Naive thymus-derived CD4-positive, alpha-beta T cell (primary cell): ENCODE measurements around the gene ACOT8. TPM values are rescaled to one million over a fixed set of nuclear protein-coding genes. Genes with fewer than 3 reads are reported as not detected.
A peak's percentile ranks its signal among the peaks of the same experiment; 100 is the strongest.

Experiments
- ATAC-seq: fragments of 150-1000 bp; cut with Tn5 transposase; 2 replicates; pipeline ENCODE4 v1.10.0; 2021; ENCODE audit warnings: mild to moderate bottlenecking, moderate library complexity
- CTCF ChIA-PET: fragments of 350-600 bp; sonication (Branson Sonifier 250); formaldehyde crosslinking; loops from one replicate; lab custom pipeline; 2021; ENCODE audit warnings: antibody characterized with exemption; lab: Charles Lee
- POLR2A ChIA-PET: fragments of 350-600 bp; sonication (Branson Sonifier 250); formaldehyde crosslinking; loops from one replicate; lab custom pipeline; 2021; ENCODE audit warnings: antibody characterized with exemption, inconsistent platforms; lab: Charles Lee
- DNase-seq, 9 donors: peaks; one replicate each; pipeline versions ENCODE4 v3.0.0 to v3.0.0-alpha.2; 2020 to 2022; ENCODE audit warnings: mixed read lengths in 1 of 9
- H3K27ac ChIP-seq: one replicate; pipeline ENCODE4 v1.7.0; 2013; ENCODE audit warnings: mild to moderate bottlenecking, low read depth, low read length, moderate library complexity
- H3K27me3 ChIP-seq, 2 donors: one replicate each; pipeline ENCODE4 v1.7.0; 2013; ENCODE audit warnings: low read length in 2 of 2, mild to moderate bottlenecking in 2 of 2, moderate library complexity in 2 of 2; ENCODE audit not compliant: control insufficient read depth in 2 of 2, insufficient read depth in 2 of 2
- H3K36me3 ChIP-seq, 3 experiments: 1 replicate in 2 of 3; 2 replicates in 1 of 3; pipeline ENCODE4 v1.7.0; 2013; ENCODE audit warnings: low read length in 3 of 3, mild to moderate bottlenecking in 3 of 3, moderate library complexity in 1 of 3; ENCODE audit not compliant: insufficient read depth in 3 of 3, control insufficient read depth in 2 of 3
- H3K4me1 ChIP-seq, 2 donors: one replicate each; pipeline ENCODE4 v1.7.0; 2013; ENCODE audit warnings: low read length in 2 of 2, mild to moderate bottlenecking in 2 of 2, moderate library complexity in 1 of 2; ENCODE audit not compliant: control insufficient read depth in 2 of 2, insufficient read depth in 2 of 2
- H3K4me3 ChIP-seq: 2 replicates; pipeline ENCODE4 v1.7.0; 2013; ENCODE audit warnings: mild to moderate bottlenecking, low read length
- H3K9me3 ChIP-seq, 3 experiments: 1 replicate in 2 of 3; 2 replicates in 1 of 3; pipeline ENCODE4 v1.7.0; 2013; ENCODE audit warnings: low read length in 3 of 3; ENCODE audit not compliant: control insufficient read depth in 2 of 3
- H3K27ac Mint-ChIP-seq, 9 donors: one replicate each; pipeline ENCODE4 v1.8.0; 2020 to 2022; ENCODE audit warnings: mixed read lengths in 9 of 9, mild to moderate bottlenecking in 8 of 9, moderate library complexity in 5 of 9, inconsistent platforms in 2 of 9
- H3K27me3 Mint-ChIP-seq, 5 donors: one replicate each; pipeline ENCODE4 v1.8.0; 2021 to 2022; ENCODE audit warnings: mixed read lengths in 5 of 5, mild to moderate bottlenecking in 1 of 5
- H3K36me3 Mint-ChIP-seq, 5 donors: one replicate each; pipeline ENCODE4 v1.8.0; 2020 to 2022; ENCODE audit warnings: mixed read lengths in 5 of 5, mild to moderate bottlenecking in 3 of 5, inconsistent platforms in 1 of 5
- H3K4me1 Mint-ChIP-seq, 7 donors: one replicate each; pipeline ENCODE4 v1.8.0; 2020 to 2022; ENCODE audit warnings: mixed read lengths in 7 of 7, mild to moderate bottlenecking in 3 of 7, inconsistent platforms in 1 of 7
- H3K4me3 Mint-ChIP-seq, 10 donors: one replicate each; pipeline ENCODE4 v1.8.0; 2020 to 2022; ENCODE audit warnings: mild to moderate bottlenecking in 10 of 10, mixed read lengths in 10 of 10, moderate library complexity in 6 of 10, inconsistent platforms in 2 of 10
- H3K9me3 Mint-ChIP-seq, 11 donors: one replicate each; pipeline ENCODE4 v1.8.0; 2020 to 2022; ENCODE audit warnings: mixed read lengths in 11 of 11, mild to moderate bottlenecking in 4 of 11, inconsistent platforms in 1 of 11, moderate library complexity in 1 of 11
- intact Hi-C, 2 donors: fragments of 100-400 bp; cut with micrococcal nuclease; formaldehyde crosslinking; loops; one replicate each; pipeline ENCODE4 v1.15.1; 2023
- polyA plus RNA-seq, 2 donors: library from polyadenylated mRNA; unstranded; fragments of 300-500 nt; fragmentation: Illumina TruSeq; gene quantifications; one replicate each; pipeline ENCODE4 v1.2.3, GENCODE V29; 2021
- total RNA-seq, 6 experiments: library from RNA in 5 of 6; stranded (reverse) in 5 of 6; gene quantifications; 1 replicate in 5 of 6; 2 replicates in 1 of 6; pipeline ENCODE4 v1.2.3 and lab custom pipeline; 2021 to 2026

ACOT8 gene
- total and polyA plus RNA-seq, 7 experiments from 2014 or later, result 20.5 to 38.7 (median 33.8) TPM

DNA sequence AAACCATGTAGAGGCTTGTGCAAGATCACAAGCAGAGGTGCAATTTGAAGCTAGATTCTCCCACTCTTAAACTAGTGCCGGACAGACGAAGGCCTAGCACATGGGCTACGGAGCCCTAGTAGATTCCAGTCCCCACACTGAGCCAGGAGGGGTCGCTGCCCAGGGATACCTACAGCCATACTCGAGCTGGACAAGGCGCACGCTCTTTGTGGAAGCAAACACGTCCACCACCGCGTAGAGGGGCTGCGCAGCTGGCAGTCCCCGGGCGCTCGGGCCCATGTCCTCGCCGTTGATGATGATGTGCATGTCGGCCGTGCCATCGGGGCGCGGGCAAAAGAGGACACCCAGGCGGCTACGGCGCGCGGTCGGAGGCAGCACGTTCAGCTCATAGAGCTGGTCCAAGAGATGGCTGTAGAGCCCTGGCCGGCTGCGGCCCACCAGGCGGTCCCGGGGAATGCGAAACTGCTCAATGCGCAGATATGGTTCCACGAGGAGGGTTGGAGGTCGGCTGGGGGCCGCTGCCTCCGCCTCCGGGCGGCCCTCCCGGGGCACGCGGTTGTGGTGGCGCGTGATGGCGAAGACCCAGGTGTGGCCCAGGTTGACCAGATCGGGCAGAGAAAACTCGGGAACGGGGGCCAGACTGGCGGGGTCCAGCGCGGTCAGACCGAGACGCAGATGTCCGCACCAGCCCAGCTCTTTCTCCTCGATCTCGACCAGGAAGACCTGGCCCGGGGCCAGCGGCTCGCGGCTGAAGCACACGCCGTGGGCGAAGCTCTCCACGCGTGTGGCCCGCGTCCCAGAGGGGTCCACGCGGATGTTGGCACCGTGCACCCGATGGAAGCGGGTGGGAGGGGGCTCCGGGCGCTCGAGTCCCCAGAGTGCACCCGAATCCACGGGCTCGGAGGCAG lies 33.1 kb upstream of the ACOT8 start:
- Mint-ChIP-seq H3K27ac (peak overlapping the region; percentile 23 to 94 (median 90)), H3K4me3 (peak overlapping the region; percentile 88 to 95 (median 93)), H3K4me1 (peaks cover 17 to 37% (median 28%) of the 10 kb centered on the region in 7 donors), H3K9me3 (no peaks in the 10 kb centered on the region), H3K36me3 (peaks cover 0 to 11% (median 6%) of the 10 kb centered on the region in 5 donors), H3K27me3 (no peaks in the 10 kb centered on the region)
- peak overlapping the region; percentile 76 for H3K27ac ChIP-seq
- DNase-seq, result peak; percentile 23 to 46 (median 43)
- H3K27me3 ChIP-seq, result no peaks in the 10 kb centered on the region
- H3K36me3 ChIP-seq, result peaks cover 0 to 33% (median 4%) of the 10 kb centered on the region in 3 experiments
- H3K4me3 ChIP-seq, result peak overlapping the region; percentile 96
- intact Hi-C loops, result loop anchor here (1.0 to 5.0 kb wide), 4 partner anchors 72 to 99 kb away; partner anchors contain the start of genes DNTTIP1 (in 1 of the 2), WFDC3 (in 1 of the 2) and ZNF335 (in 1 of the 2)
- ChIA-PET CTCF (interaction anchor here (0.6 to 2.3 kb wide), 5 partner anchors 9 to 81 kb away, joined by 3 to 9 read pairs (median 4); partner anchors contain the start of gene ZSWIM1), POLR2A (interaction anchor here (0.9 to 4.7 kb wide), 13 partner anchors 9 to 474 kb away, joined by 3 to 65 read pairs (median 4); partner anchors contain the start of genes ACOT8, PCIF1, ZNF335 and ZSWIM1)
- peaks cover 22 to 26% of the 10 kb centered on the region in 2 donors for H3K4me1 ChIP-seq
- H3K9me3 ChIP-seq, result no peaks in the 10 kb centered on the region
- peak; percentile 65 for ATAC-seq

DNA sequence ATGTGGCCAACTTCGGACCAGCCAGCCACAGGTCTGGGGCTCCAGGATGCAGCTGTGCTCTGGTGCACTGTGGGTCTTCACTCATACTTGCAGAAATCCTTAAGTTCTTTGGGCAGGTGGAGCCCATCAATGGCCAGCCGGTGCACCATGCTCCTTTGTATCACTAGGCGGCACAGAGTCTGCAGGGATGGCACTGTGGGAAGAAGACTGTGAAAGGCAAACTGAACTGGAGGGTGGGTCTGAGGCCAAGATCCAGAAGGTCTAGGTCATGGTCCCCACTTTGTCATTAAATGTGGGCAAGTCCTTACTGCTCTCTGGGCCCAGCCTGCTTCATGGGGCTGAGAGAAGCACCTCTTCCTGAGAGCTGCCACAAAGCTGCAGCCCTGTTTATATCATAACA lies 31.5 kb upstream of the ACOT8 start:
- Mint-ChIP-seq H3K27ac (peak overlapping the region in 1 of 9 donors; percentile 63), H3K4me1 (peaks cover 16 to 37% (median 35%) of the 10 kb centered on the region in 7 donors), H3K4me3 (peak overlapping the region in 1 of 10 donors; percentile 45), H3K36me3 (peaks cover 0 to 9% (median 4%) of the 10 kb centered on the region in 5 donors), H3K9me3 (peaks cover 0 to 1% (median 0%) of the 10 kb centered on the region in 11 donors), H3K27me3 (no peaks in the 10 kb centered on the region)
- Histone ChIP-seq H3K27ac (no peak overlapping the region), H3K27me3 (no peaks in the 10 kb centered on the region), H3K4me3 (no peak overlapping the region), H3K9me3 (no peaks in the 10 kb centered on the region), H3K36me3 (peaks cover 0 to 29% (median 0%) of the 10 kb centered on the region in 3 experiments), H3K4me1 (peaks cover 22 to 28% of the 10 kb centered on the region in 2 donors)
- no peak for DNase-seq
- no peak for ATAC-seq
- ChIA-PET CTCF (interaction anchor here (0.8 to 1.3 kb wide), 2 partner anchors 38 to 39 kb away, joined by 3 to 6 read pairs; no protein-coding TSS in a partner anchor), POLR2A (interaction anchor here (4.3 to 4.6 kb wide), 2 partner anchors 7 to 45 kb away, joined by 64 to 65 read pairs; partner anchors contain the start of genes PCIF1 and ZSWIM1)
- intact Hi-C loops, result no loop called here

DNA sequence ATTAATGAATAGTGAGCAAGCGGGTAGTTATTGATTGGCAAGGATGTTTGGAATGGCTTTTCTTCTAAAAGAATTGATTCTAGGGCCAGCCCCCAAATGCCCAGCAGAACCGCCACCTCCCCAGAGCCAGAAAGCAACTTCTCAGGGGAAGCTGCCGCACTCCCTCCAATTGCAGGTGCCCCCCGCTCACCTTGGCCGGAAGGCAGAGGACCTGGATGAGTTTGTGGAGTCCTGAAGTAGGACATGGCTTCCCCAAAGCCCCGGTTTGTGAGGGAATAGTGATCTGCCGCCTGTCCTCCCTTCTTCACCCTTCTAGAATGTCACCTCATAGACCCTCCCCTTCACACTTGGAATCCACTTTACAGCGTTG lies 30.1 kb upstream of the ACOT8 start, which contains the start of gene SPATA25:
TSS of gene SPATA25 (minus strand) at position 277 of the 370 bp plus-strand sequence. CDS start at position 245, 32 bp downstream.
- Histone ChIP-seq H3K4me1 (peaks cover 14 to 18% of the 10 kb centered on the region in 2 donors), H3K27ac (no peak within 1 kb of the TSS), H3K27me3 (no peaks in the 10 kb centered on the region), H3K36me3 (peaks cover 0 to 40% (median 10%) of the 10 kb centered on the region in 3 experiments), H3K9me3 (no peaks in the 10 kb centered on the region), H3K4me3 (no peak within 1 kb of the TSS)
- no peak for DNase-seq
- Mint-ChIP-seq H3K27ac (peak within 1 kb of the TSS in 3 of 9 donors; percentile 33 to 59 (median 40)), H3K4me3 (peak within 1 kb of the TSS in 1 of 10 donors; percentile 45), H3K36me3 (peaks cover 0 to 15% (median 10%) of the 10 kb centered on the region in 5 donors), H3K9me3 (peaks cover 0 to 1% (median 0%) of the 10 kb centered on the region in 11 donors), H3K4me1 (peaks cover 21 to 41% (median 38%) of the 10 kb centered on the region in 7 donors), H3K27me3 (no peaks in the 10 kb centered on the region)
- ATAC-seq, result no peak
- CTCF ChIA-PET, result no interaction called here
- intact Hi-C loops, result no loop called here
- POLR2A ChIA-PET, result interaction anchor here (0.8 kb wide), 1 partner anchor 47 kb away, joined by 3 read pairs; the partner anchor contains the start of gene PCIF1

DNA sequence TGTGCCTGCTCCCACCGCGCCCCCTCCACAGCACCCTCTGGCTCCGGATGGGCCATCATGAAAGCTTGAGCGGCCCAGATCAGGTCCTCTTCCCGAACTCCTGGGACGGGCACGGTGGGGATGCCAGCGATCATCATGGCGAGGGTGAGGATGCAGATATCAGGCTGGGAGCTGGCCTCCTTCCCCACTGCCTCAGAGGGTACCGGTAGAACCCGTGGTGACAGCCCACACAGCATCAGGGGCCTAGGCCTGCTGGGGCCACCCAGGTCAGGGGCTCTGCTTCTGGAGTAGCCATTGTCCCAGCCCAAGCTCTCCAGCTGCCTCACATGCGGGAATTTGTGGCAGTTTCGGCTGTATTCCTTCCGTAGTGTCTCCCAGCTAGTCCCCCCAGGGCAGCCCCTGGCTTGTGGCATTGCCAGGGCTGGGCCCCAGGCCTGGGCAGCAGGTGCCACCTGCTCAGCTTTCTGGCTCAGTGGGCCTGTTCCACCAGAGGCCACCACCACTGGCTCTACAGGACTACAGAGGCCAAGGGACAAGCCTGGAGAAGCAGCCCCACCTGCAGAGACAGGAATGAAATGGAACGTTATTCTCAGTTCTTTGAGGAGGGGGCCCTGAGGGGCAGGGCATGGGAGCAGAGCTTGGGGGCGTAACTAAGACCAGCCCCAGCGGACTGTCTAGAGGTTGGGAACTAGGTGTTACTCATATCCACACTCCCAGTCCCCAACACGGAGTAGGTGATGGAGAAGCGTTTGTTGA lies 29.6 kb upstream of the ACOT8 start:
- Mint-ChIP-seq H3K27me3 (no peaks in the 10 kb centered on the region), H3K9me3 (peaks cover 0 to 1% (median 0%) of the 10 kb centered on the region in 11 donors), H3K4me3 (no peak overlapping the region), H3K4me1 (peaks cover 22 to 40% (median 38%) of the 10 kb centered on the region in 7 donors), H3K27ac (peak overlapping the region in 1 of 9 donors; percentile 59), H3K36me3 (peaks cover 0 to 16% (median 10%) of the 10 kb centered on the region in 5 donors)
- H3K4me3 ChIP-seq, result no peak overlapping the region
- CTCF ChIA-PET, result interaction anchor here (0.8 kb wide), 1 partner anchor 48 kb away, joined by 4 read pairs; the partner anchor contains the start of gene PCIF1
- H3K9me3 ChIP-seq, result no peaks in the 10 kb centered on the region
- peaks cover 0 to 40% (median 11%) of the 10 kb centered on the region in 3 experiments for H3K36me3 ChIP-seq
- H3K27me3 ChIP-seq, result no peaks in the 10 kb centered on the region
- intact Hi-C loops, result no loop called here
- POLR2A ChIA-PET, result interaction anchor here (0.8 to 1.2 kb wide), 2 partner anchors 29 to 47 kb away, joined by 3 read pairs; partner anchors contain the start of gene PCIF1
- H3K4me1 ChIP-seq, result peaks cover 13% of the 10 kb centered on the region in 2 donors
- no peak overlapping the region for H3K27ac ChIP-seq
- ATAC-seq (no peak), DNase-seq (no peak)

DNA sequence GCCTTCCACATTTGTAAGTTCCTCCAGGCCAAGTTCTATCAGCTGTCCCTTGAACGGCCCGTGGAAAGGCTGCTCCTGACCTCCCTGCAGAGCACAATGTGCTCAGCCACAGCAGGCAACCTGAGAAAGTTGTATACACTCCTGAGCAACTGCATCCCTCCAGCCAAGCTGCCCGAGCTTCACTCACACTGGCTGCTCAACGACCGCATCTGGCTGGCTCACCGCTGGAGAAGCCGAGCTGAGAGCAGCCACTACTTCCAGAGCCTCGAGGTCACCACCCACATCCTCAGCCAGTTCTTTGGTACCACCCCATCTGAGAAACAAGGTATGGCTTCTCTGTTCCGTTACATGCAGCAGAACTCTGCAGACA lies 25.9 kb upstream of the ACOT8 start:
- Histone ChIP-seq H3K27ac (no peak overlapping the region), H3K4me3 (no peak overlapping the region), H3K27me3 (no peaks in the 10 kb centered on the region), H3K4me1 (peaks cover 9 to 18% of the 10 kb centered on the region in 2 donors), H3K36me3 (peaks cover 0 to 40% (median 15%) of the 10 kb centered on the region in 3 experiments), H3K9me3 (no peaks in the 10 kb centered on the region)
- H3K36me3 Mint-ChIP-seq, result peaks cover 0 to 20% (median 10%) of the 10 kb centered on the region in 5 donors
- H3K27ac Mint-ChIP-seq, result peak overlapping the region in 7 of 9 donors; percentile 38 to 77 (median 55)
- peak overlapping the region in 9 of 10 donors; percentile 32 to 90 (median 41) for H3K4me3 Mint-ChIP-seq
- intact Hi-C loops, result no loop called here
- POLR2A ChIA-PET, result interaction anchor here (0.5 to 6.0 kb wide), 7 partner anchors 8 to 479 kb away, joined by 3 to 64 read pairs (median 13); partner anchors contain the start of genes ACOT8, CTSA, NEURL2 and PCIF1
- H3K9me3 Mint-ChIP-seq, result peaks cover 0 to 1% (median 0%) of the 10 kb centered on the region in 11 donors
- peaks cover 26 to 43% (median 40%) of the 10 kb centered on the region in 7 donors for H3K4me1 Mint-ChIP-seq
- DNase-seq, result no peak
- ATAC-seq, result no peak
- H3K27me3 Mint-ChIP-seq, result no peaks in the 10 kb centered on the region
- CTCF ChIA-PET, result interaction anchor here (1.5 kb wide), 1 partner anchor 52 kb away, joined by 3 read pairs; the partner anchor contains the start of gene PCIF1
